ENCODE results near the gene PHC1.

PHC1 gene

GRCh38 chr12:8950702-8951478, 36.6 kb downstream of the PHC1 start:
- DNase-seq: no peak

- DNase-seq: no peak
Observed at GRCh38 chr12:8951744-8952143, 37.4 kb downstream of the PHC1 start.

GRCh38 chr12:8953773-8954402, 39.6 kb downstream of the PHC1 start:
- DNase-seq: no peak

GRCh38 chr12:8956073-8956472, 41.8 kb downstream of the PHC1 start:
- no peak for DNase-seq

GRCh38 chr12:8956772-8957171, 42.5 kb downstream of the PHC1 start:
- DNase-seq: no peak

GRCh38 chr12:8957561-8957960, 43.3 kb downstream of the PHC1 start:
- DNase-seq: no peak

GRCh38 chr12:8958066-8958465, 43.8 kb downstream of the PHC1 start:
- DNase-seq: no peak

- DNase-seq: no peak
Observed at GRCh38 chr12:8960176-8960575, 45.9 kb downstream of the PHC1 start.

GRCh38 chr12:8968761-8969160, 54.5 kb downstream of the PHC1 start:
- no peak for DNase-seq

- DNase-seq: no peak
Observed at GRCh38 chr12:8969861-8970411, 55.6 kb downstream of the PHC1 start.

GRCh38 chr12:8970432-8970831, 56.1 kb downstream of the PHC1 start:
- DNase-seq: no peak

GRCh38 chr12:8980137-8980536, 65.8 kb downstream of the PHC1 start:
- DNase-seq: no peak

GRCh38 chr12:8985213-8985754, 71.0 kb downstream of the PHC1 start:
- no peak for DNase-seq

- no peak for DNase-seq
Observed at GRCh38 chr12:8987163-8987562, 72.9 kb downstream of the PHC1 start.

- DNase-seq: no peak
Observed at GRCh38 chr12:8987685-8988084, 73.4 kb downstream of the PHC1 start.

- no peak for DNase-seq
Observed at GRCh38 chr12:8989413-8989812, 75.1 kb downstream of the PHC1 start, which contains the start of gene KLRG1. Gene KLRG1 (plus strand): TSS chr12:8989546. CDS start chr12:8989636, 90 bp downstream.

Measured in NCI-H1048 (cell line).